Hypothalamus (tissue), 51 donors: ENCODE results near the gene DGCR2.

Source experiments
- DNase-seq, 51 donors: peaks; one replicate each; lab custom pipeline; 2025; lab: John Stamatoyannopoulos, UW

DGCR2 gene

GRCh38 chr22:19046719-19047609, 75.2 kb downstream of the DGCR2 start:
- DNase-seq, result no peak

GRCh38 chr22:19046287-19046686, 75.9 kb downstream of the DGCR2 start:
- no peak for DNase-seq

- DNase-seq, result no peak
Measured at GRCh38 chr22:19045094-19045493, 77.1 kb downstream of the DGCR2 start.

GRCh38 chr22:19044381-19044780, 77.8 kb downstream of the DGCR2 start:
- DNase-seq, result no peak

GRCh38 chr22:19043121-19044085, 78.8 kb downstream of the DGCR2 start:
- no peak for DNase-seq

- DNase-seq, result no peak
Measured at GRCh38 chr22:19042285-19043120, 79.7 kb downstream of the DGCR2 start.

- DNase-seq, result no peak
Measured at GRCh38 chr22:19041704-19042074, 80.5 kb downstream of the DGCR2 start.

- no peak for DNase-seq
Measured at GRCh38 chr22:19040888-19041703, 81.1 kb downstream of the DGCR2 start.

GRCh38 chr22:19040391-19040861, 81.8 kb downstream of the DGCR2 start:
- no peak for DNase-seq

- no peak for DNase-seq
Measured at GRCh38 chr22:19039796-19040280, 82.4 kb downstream of the DGCR2 start.

GRCh38 chr22:19039448-19039780, 82.8 kb downstream of the DGCR2 start:
- DNase-seq, result no peak

GRCh38 chr22:19038728-19039447, 83.3 kb downstream of the DGCR2 start:
- no peak for DNase-seq

GRCh38 chr22:19038164-19038546, 84.1 kb downstream of the DGCR2 start:
- DNase-seq, result no peak

GRCh38 chr22:19037282-19038163, 84.7 kb downstream of the DGCR2 start:
- DNase-seq, result no peak

- no peak for DNase-seq
Measured at GRCh38 chr22:19036523-19037273, 85.5 kb downstream of the DGCR2 start.

GRCh38 chr22:19036229-19036522, 86.0 kb downstream of the DGCR2 start:
- DNase-seq, result no peak

- no peak for DNase-seq
Measured at GRCh38 chr22:19035474-19036228, 86.6 kb downstream of the DGCR2 start.
